Activated naive CD8-positive, alpha-beta T cell (primary cell): ENCODE results near the gene COPG2.

Experiments used
- H3K27ac Mint-ChIP-seq: one replicate; pipeline ENCODE4 v1.8.0; 2021; ENCODE audit warnings: mixed read lengths
- H3K27me3 Mint-ChIP-seq: one replicate; pipeline ENCODE4 v1.8.0; 2021; ENCODE audit warnings: mixed read lengths
- H3K36me3 Mint-ChIP-seq: one replicate; pipeline ENCODE4 v1.8.0; 2021; ENCODE audit warnings: mixed read lengths
- H3K4me1 Mint-ChIP-seq: one replicate; pipeline ENCODE4 v1.8.0; 2021; ENCODE audit warnings: low read depth, mixed read lengths
- H3K4me3 Mint-ChIP-seq: one replicate; pipeline ENCODE4 v1.8.0; 2021; ENCODE audit warnings: mild to moderate bottlenecking, mixed read lengths
- H3K9me3 Mint-ChIP-seq: one replicate; pipeline ENCODE4 v1.8.0; 2021; ENCODE audit warnings: low read depth, mixed read lengths

The COPG2 gene

GRCh38 chr7:130463553-130464434 lies 204.8 kb downstream of the COPG2 start:
- Mint-ChIP-seq H3K27me3 (no peaks in the 10 kb centered on the region), H3K27ac (no peak overlapping the region), H3K4me1 (peaks cover 15% of the 10 kb centered on the region), H3K36me3 (peaks cover 9% of the 10 kb centered on the region), H3K9me3 (peaks cover 4% of the 10 kb centered on the region), H3K4me3 (no peak overlapping the region)

- H3K27me3 Mint-ChIP-seq, result no peaks in the 10 kb centered on the region
- no peak overlapping the region for H3K4me3 Mint-ChIP-seq
- peaks cover 8% of the 10 kb centered on the region for H3K9me3 Mint-ChIP-seq
- H3K4me1 Mint-ChIP-seq, result peaks cover 23% of the 10 kb centered on the region
- H3K36me3 Mint-ChIP-seq, result peaks cover 9% of the 10 kb centered on the region
- H3K27ac Mint-ChIP-seq, result no peak overlapping the region
These were observed 207.3 kb downstream of the COPG2 start for GRCh38 chr7:130461272-130461671.

GRCh38 chr7:130458257-130458656 lies 210.3 kb downstream of the COPG2 start:
- H3K9me3 Mint-ChIP-seq, result peaks cover 8% of the 10 kb centered on the region
- peaks cover 9% of the 10 kb centered on the region for H3K36me3 Mint-ChIP-seq
- H3K27ac Mint-ChIP-seq, result peak overlapping the region; percentile 82
- peaks cover 29% of the 10 kb centered on the region for H3K4me1 Mint-ChIP-seq
- H3K4me3 Mint-ChIP-seq, result peak overlapping the region; percentile 76
- no peaks in the 10 kb centered on the region for H3K27me3 Mint-ChIP-seq
